Measurements from ENCODE around the gene TARS3. TPM values are rescaled to one million over a fixed set of nuclear protein-coding genes. Genes with fewer than 3 reads are reported as not detected.

Gene TARS3
- polyA plus RNA-seq, 2 of the 4 experiments (the other 2 are of a cell fraction): 6.7 to 9.5 TPM

DNA sequence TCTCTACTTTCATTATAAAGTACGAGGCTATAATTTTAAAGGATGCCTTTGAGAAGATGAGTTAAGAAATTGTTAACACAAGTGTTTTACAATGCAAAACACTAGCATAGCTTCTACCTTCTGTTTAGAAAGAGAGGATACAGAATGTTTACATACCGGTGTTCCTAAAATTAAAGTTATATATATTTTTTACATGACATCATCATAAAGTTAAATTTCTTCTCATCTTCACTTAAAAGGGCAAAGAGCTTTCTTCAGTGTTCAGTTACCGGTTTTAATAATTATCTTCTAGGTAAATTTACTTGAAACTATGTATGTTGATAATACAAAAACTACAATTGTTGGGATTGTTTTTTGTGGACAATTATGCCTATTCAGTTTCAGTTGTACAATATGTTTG, 39.4 kb downstream of the TARS3 start:
- CTCF ChIA-PET: interaction anchor here (0.9 to 1.1 kb wide), 3 partner anchors 9 to 43 kb away, joined by 3 to 4 read pairs (median 3); no protein-coding TSS in a partner anchor
- Histone ChIP-seq H3K9me3 (no peaks in the 10 kb centered on the region), H3K27ac (peak overlapping the region; percentile 40 to 53; a peak in 4 of 6 replicates), H3K4me3 (no peak overlapping the region), H3K4me1 (peaks cover 30% of the 10 kb centered on the region), H3K4me2 (peak overlapping the region; percentile 53)
- POLR2A ChIA-PET: interaction anchor here (1.2 to 1.4 kb wide), 2 partner anchors 32 to 39 kb away, joined by 4 to 6 read pairs; no protein-coding TSS in a partner anchor
- DNase-seq (ENCODE audit: low read depth in 1 of 2, low spot score in 1 of 2): no peak
- ATAC-seq: no peak
- TF ChIP-seq POLR2A (IDR thresholded peaks at IDR 0.05; ENCODE audit: low read length) (no peak), MYC (IDR thresholded peaks at IDR 0.05; ENCODE audit: borderline replicate concordance, low read length) (no peak), JUNB (IDR thresholded peaks at IDR 0.05) (no peak), POLR2AphosphoS2 (conservative IDR thresholded peaks at IDR 0.05; ENCODE audit: low read length) (no peak), HEYL (CRISPR knock-in tag; IDR thresholded peaks at IDR 0.05) (no peak), EHMT2 (IDR thresholded peaks at IDR 0.05; ENCODE audit: low read depth) (no peak), ZSCAN20 (CRISPR knock-in tag; IDR thresholded peaks at IDR 0.05) (no peak), FOSL2 (IDR thresholded peaks at IDR 0.05) (no peak), FOSL2 (CRISPR knock-in tag; IDR thresholded peaks at IDR 0.05) (no peak), NR3C1 (IDR thresholded peaks at IDR 0.05) (no peak), MAZ (IDR thresholded peaks at IDR 0.05; ENCODE audit: borderline replicate concordance, low read depth, low read length) (no peak), HOXB5 (CRISPR knock-in tag; IDR thresholded peaks at IDR 0.05) (no peak), USF2 (IDR thresholded peaks at IDR 0.05) (no peak), MAX (IDR thresholded peaks at IDR 0.05) (no peak), CBX8 (IDR thresholded peaks at IDR 0.05) (no peak)
- TF ChIP-seq, protein P1, sequence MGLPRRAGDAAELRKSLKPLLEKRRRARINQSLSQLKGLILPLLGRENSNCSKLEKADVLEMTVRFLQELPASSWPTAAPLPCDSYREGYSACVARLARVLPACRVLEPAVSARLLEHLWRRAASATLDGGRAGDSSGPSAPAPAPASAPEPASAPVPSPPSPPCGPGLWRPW (IDR thresholded peaks at IDR 0.05): no peak
- TF ChIP-seq, protein P2, sequence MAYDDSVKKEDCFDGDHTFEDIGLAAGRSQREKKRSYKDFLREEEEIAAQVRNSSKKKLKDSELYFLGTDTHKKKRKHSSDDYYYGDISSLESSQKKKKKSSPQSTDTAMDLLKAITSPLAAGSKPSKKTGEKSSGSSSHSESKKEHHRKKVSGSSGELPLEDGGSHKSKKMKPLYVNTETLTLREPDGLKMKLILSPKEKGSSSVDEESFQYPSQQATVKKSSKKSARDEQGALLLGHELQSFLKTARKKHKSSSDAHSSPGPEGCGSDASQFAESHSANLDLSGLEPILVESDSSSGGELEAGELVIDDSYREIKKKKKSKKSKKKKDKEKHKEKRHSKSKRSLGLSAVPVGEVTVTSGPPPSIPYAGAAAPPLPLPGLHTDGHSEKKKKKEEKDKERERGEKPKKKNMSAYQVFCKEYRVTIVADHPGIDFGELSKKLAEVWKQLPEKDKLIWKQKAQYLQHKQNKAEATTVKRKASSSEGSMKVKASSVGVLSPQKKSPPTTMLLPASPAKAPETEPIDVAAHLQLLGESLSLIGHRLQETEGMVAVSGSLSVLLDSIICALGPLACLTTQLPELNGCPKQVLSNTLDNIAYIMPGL (CRISPR knock-in tag; IDR thresholded peaks at IDR 0.05; ENCODE audit: borderline replicate concordance): no peak
- peak; percentile 39 for FAIRE-seq
- WGBS (ENCODE audit: missing lambda C conversion rate): 84% methylated on average over 3 of the region's 3 CpGs

DNA sequence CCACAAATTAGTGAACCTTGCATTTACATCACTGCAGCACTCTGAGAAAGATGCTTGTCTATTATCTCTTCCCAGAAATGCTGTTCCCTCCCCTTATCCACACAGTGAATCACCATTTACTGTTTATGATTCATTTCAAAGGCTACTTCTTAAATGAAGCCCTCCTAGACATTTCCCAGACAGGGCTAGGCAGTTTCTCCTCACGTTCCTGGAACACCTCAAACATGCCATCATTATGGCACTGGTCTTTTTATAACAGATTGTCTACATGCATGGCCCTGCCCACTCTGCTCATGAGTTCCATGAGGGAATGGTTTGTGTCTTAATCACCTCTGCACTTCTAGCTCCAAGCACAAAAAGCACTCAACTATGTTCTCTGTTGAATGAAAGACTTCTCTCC, 39.9 kb downstream of the TARS3 start:
- Histone ChIP-seq H3K4me2 (peak overlapping the region; percentile 53), H3K4me1 (peaks cover 30% of the 10 kb centered on the region), H3K27ac (peak overlapping the region; percentile 40 to 53; a peak in 3 of 6 replicates), H3K4me3 (no peak overlapping the region), H3K9me3 (no peaks in the 10 kb centered on the region)
- CTCF ChIA-PET: interaction anchor here (0.9 to 1.5 kb wide), 4 partner anchors 8 to 43 kb away, joined by 3 to 5 read pairs (median 4); no protein-coding TSS in a partner anchor
- FAIRE-seq (peak; percentile 87), DNase-seq (ENCODE audit: low read depth in 1 of 2, low spot score in 1 of 2) (peak; percentile 58 to 89), ATAC-seq (peak; percentile 95 to 99)
- whole genome bisulfite sequencing (ENCODE audit: missing lambda C conversion rate): 0% methylated on average over 1 of the region's 1 CpG
- POLR2A ChIA-PET: interaction anchor here (1.2 to 1.4 kb wide), 2 partner anchors 32 to 39 kb away, joined by 4 to 6 read pairs; no protein-coding TSS in a partner anchor
- no peak for TF ChIP-seq KDM1A (IDR thresholded peaks at IDR 0.05; ENCODE audit: low read depth)
- TF ChIP-seq BHLHE40 (IDR thresholded peaks at IDR 0.05; ENCODE audit: low read depth, low read length): peak; percentile 46; the same call in 1 of the 2 replicates
- TF ChIP-seq ZC3H11A (IDR thresholded peaks at IDR 0.05): no peak
- no peak for TF ChIP-seq RNF2 (IDR thresholded peaks at IDR 0.05; ENCODE audit: borderline replicate concordance, low read depth)
- no peak for TF ChIP-seq TP53 (CRISPR knock-in tag; IDR thresholded peaks at IDR 0.05)
- TF ChIP-seq, protein P1 (IDR thresholded peaks at IDR 0.05): no peak
- TF ChIP-seq BCL3 (IDR thresholded peaks at IDR 0.05): no peak
- no peak for TF ChIP-seq CHD2 (IDR thresholded peaks at IDR 0.05; ENCODE audit: low read length, partially characterized antibody)
- TF ChIP-seq, protein P3, sequence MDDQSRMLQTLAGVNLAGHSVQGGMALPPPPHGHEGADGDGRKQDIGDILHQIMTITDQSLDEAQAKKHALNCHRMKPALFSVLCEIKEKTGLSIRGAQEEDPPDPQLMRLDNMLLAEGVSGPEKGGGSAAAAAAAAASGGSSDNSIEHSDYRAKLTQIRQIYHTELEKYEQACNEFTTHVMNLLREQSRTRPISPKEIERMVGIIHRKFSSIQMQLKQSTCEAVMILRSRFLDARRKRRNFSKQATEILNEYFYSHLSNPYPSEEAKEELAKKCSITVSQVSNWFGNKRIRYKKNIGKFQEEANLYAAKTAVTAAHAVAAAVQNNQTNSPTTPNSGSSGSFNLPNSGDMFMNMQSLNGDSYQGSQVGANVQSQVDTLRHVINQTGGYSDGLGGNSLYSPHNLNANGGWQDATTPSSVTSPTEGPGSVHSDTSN (IDR thresholded peaks at IDR 0.05): no peak
- TF ChIP-seq RARB (CRISPR knock-in tag; IDR thresholded peaks at IDR 0.05): no peak
- no peak for TF ChIP-seq MYC (IDR thresholded peaks at IDR 0.05; ENCODE audit: borderline replicate concordance, low read length)
- peak in 1 of 2 experiments; percentile 53; a peak in 2 of 5 replicates for TF ChIP-seq JUN (IDR thresholded peaks at IDR 0.05)
- TF ChIP-seq JUNB (IDR thresholded peaks at IDR 0.05): peak; percentile 86
- TF ChIP-seq EHF (CRISPR knock-in tag; IDR thresholded peaks at IDR 0.05): no peak
- TF ChIP-seq MAX (IDR thresholded peaks at IDR 0.05): peak; percentile 56
- no peak for TF ChIP-seq HEYL (CRISPR knock-in tag; IDR thresholded peaks at IDR 0.05)
- TF ChIP-seq TFCP2L1 (CRISPR knock-in tag; IDR thresholded peaks at IDR 0.05): no peak
- TF ChIP-seq USF2 (IDR thresholded peaks at IDR 0.05): no peak
- TF ChIP-seq GATA3 (IDR thresholded peaks at IDR 0.05; ENCODE audit: borderline replicate concordance): peak; percentile 72; the same call in 1 of the 2 replicates
- TF ChIP-seq FOSL2 (IDR thresholded peaks at IDR 0.05): peak; percentile 76
- peak; percentile 90 for TF ChIP-seq FOSL2 (CRISPR knock-in tag; IDR thresholded peaks at IDR 0.05)
- no peak for TF ChIP-seq HOXB5 (CRISPR knock-in tag; IDR thresholded peaks at IDR 0.05)
- TF ChIP-seq ZNF302 (CRISPR knock-in tag; IDR thresholded peaks at IDR 0.05): no peak

Measured in A549 (cell line).